ENCODE measurements around the gene SLC6A19. TPM values are rescaled to one million over a fixed set of nuclear protein-coding genes. Genes with fewer than 3 reads are reported as not detected.

SLC6A19 gene
- total and polyA plus RNA-seq, 8 donors: 0.13 to 5.5 (median 0.43) TPM; not detected in 3

DNA sequence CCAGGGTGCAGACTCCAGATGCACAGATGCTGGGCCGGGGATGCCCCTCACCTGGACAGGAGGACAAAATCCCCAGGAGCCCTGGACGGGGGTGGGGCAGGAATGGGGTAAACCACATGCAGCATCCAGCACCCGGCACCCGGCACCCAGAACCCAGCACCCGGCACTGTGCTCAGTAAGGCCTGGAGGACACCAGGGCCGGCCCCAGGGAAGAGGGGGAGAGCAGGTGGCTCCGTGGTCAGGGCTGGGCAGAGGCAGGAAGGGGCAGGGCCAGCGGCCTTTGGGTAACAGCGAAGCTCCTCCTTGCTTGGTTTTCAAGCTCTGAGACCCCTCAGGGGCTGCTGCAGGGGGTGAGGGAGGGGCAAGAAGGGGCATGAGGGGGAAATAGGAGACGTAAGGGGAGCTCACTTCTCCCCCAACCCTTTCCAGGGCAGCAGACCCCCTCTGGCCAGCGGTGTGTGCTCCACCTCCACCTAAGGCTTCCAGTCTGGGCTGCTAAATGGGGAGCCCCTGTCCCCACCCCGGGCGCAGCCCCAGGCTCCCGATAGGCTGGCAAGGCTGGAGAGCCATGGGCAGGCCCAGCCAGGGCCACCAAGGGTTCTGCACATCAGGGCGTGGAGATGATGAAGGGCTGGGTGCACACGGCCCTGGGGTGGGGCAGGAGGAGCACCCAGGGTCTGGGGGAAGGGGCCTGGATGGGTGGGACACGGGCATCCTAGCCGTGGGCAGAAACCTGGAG, 17.8 kb upstream of the SLC6A19 start:
- H3K27ac ChIP-seq: peak overlapping the region in 1 of 5 donors; percentile 18
- peaks cover 11 to 42% (median 35%) of the 10 kb centered on the region in 4 donors for H3K4me1 ChIP-seq
- H3K27me3 ChIP-seq: peaks cover 0 to 59% (median 3%) of the 10 kb centered on the region in 3 donors
- H3K36me3 ChIP-seq: no peaks in the 10 kb centered on the region
- no peak for DNase-seq
- intact Hi-C loops (cut with DNase I; ENCODE audit: low total_unique reads): no loop called here
- no peaks in the 10 kb centered on the region for H3K9me3 ChIP-seq
- WGBS, 5 donors: 60 to 80% (median 65%) methylated on average over 12 to 18 of the region's 18 CpGs
- TF ChIP-seq, protein P1, sequence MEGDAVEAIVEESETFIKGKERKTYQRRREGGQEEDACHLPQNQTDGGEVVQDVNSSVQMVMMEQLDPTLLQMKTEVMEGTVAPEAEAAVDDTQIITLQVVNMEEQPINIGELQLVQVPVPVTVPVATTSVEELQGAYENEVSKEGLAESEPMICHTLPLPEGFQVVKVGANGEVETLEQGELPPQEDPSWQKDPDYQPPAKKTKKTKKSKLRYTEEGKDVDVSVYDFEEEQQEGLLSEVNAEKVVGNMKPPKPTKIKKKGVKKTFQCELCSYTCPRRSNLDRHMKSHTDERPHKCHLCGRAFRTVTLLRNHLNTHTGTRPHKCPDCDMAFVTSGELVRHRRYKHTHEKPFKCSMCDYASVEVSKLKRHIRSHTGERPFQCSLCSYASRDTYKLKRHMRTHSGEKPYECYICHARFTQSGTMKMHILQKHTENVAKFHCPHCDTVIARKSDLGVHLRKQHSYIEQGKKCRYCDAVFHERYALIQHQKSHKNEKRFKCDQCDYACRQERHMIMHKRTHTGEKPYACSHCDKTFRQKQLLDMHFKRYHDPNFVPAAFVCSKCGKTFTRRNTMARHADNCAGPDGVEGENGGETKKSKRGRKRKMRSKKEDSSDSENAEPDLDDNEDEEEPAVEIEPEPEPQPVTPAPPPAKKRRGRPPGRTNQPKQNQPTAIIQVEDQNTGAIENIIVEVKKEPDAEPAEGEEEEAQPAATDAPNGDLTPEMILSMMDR (IDR thresholded peaks at IDR 0.05): no peak
- TF ChIP-seq POLR2AphosphoS5 (IDR thresholded peaks at IDR 0.05) (no peak), POLR2A (IDR thresholded peaks at IDR 0.05) (no peak), EP300 (IDR thresholded peaks at IDR 0.05) (no peak)
- no peak overlapping the region for H3K4me3 ChIP-seq

DNA sequence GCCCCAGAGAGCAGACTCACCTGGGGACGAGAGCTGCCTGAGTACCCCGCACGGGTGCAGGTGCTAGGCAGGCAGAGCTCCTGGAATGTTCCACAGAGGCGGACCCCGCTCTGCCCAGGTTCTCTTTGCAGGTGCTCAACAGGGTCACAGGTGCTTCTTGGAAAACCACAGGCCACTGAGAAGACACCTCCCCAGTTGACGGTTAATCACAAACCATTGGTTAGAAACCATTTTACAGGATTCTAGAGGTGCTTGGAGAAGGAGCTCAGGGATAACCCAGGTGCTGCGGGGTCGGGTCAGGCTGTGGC, 17.3 kb upstream of the SLC6A19 start:
- no peak overlapping the region for H3K4me3 ChIP-seq
- intact Hi-C loops (cut with DNase I; ENCODE audit: low total_unique reads): no loop called here
- peaks cover 0 to 59% (median 3%) of the 10 kb centered on the region in 3 donors for H3K27me3 ChIP-seq
- H3K9me3 ChIP-seq: no peaks in the 10 kb centered on the region
- H3K27ac ChIP-seq: no peak overlapping the region
- WGBS, 5 donors: 76 to 96% (median 94%) methylated on average over 6 to 8 of the region's 8 CpGs
- DNase-seq: no peak
- TF ChIP-seq POLR2AphosphoS5 (IDR thresholded peaks at IDR 0.05): no peak
- no peak for TF ChIP-seq POLR2A (IDR thresholded peaks at IDR 0.05)
- TF ChIP-seq, protein P1 (IDR thresholded peaks at IDR 0.05): no peak
- no peak for TF ChIP-seq EP300 (IDR thresholded peaks at IDR 0.05)
- H3K4me1 ChIP-seq: peaks cover 11 to 42% (median 35%) of the 10 kb centered on the region in 4 donors
- no peaks in the 10 kb centered on the region for H3K36me3 ChIP-seq

DNA sequence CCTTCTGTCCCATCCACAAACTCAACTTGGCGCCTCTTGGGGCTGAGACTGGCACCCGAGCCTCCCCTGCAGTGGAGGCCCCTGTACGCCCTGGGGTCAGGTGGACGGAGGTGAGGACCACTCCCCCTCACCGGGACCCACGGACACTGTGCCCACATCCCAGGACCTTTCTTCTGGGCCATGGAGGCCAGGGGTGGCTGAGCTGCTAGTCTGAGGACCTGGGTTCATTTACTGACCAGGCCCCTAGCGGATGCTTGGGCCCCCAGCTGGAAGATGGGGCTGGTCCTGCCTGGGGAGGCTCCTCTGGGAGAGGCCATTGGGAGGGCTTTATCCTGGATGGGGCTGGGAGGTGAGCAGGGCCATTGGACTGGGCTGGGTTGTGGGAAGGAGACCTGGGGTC, 16.9 kb upstream of the SLC6A19 start:
- Histone ChIP-seq H3K4me1 (peaks cover 11 to 42% (median 35%) of the 10 kb centered on the region in 4 donors), H3K27ac (no peak overlapping the region), H3K4me3 (no peak overlapping the region), H3K9me3 (no peaks in the 10 kb centered on the region), H3K27me3 (peaks cover 0 to 62% (median 3%) of the 10 kb centered on the region in 3 donors), H3K36me3 (no peaks in the 10 kb centered on the region)
- no peak for DNase-seq
- intact Hi-C loops (cut with DNase I; ENCODE audit: low total_unique reads): no loop called here
- no peak for TF ChIP-seq EP300 (IDR thresholded peaks at IDR 0.05)
- TF ChIP-seq POLR2A (IDR thresholded peaks at IDR 0.05): no peak
- TF ChIP-seq, protein P1 (IDR thresholded peaks at IDR 0.05): no peak
- TF ChIP-seq POLR2AphosphoS5 (IDR thresholded peaks at IDR 0.05): no peak
- 87 to 100% (median 91%) methylated on average over 1 to 7 of the region's 7 CpGs for WGBS, 5 donors

DNA sequence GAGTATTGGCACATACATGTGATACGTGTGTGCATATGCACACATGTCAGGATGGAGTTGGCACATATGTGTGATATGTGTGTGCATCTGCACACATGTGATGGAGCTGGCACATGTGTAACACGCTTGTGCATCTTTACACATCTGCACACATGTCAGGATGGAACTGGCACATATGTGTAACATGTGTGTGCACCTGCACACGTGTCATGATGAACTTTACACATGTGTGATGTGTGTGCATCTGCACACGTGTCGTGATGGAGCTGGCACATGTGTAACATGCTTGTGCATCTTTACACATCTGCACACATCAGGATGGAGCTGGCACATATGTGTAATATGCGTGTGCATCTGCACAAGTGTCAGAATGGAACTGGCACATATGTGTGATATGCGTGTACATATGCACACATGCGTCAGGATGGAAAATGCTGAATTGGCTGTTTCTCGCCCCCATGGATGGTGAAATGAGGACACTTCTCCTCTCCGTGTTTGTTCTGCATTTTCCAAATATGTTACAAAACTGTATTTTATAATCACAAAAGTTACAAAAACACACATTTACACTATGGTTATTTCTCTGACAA, 16.3 kb upstream of the SLC6A19 start:
- intact Hi-C loops (cut with DNase I; ENCODE audit: low total_unique reads): no loop called here
- Histone ChIP-seq H3K36me3 (no peaks in the 10 kb centered on the region), H3K9me3 (no peaks in the 10 kb centered on the region), H3K4me1 (peaks cover 11 to 42% (median 35%) of the 10 kb centered on the region in 4 donors), H3K27ac (no peak overlapping the region), H3K4me3 (no peak overlapping the region), H3K27me3 (peaks cover 0 to 69% (median 3%) of the 10 kb centered on the region in 3 donors)
- no peak for DNase-seq
- 81 to 94% (median 85%) methylated on average over 10 of the region's 10 CpGs for WGBS, 5 donors
- TF ChIP-seq POLR2A (IDR thresholded peaks at IDR 0.05): no peak
- no peak for TF ChIP-seq POLR2AphosphoS5 (IDR thresholded peaks at IDR 0.05)
- TF ChIP-seq, protein P1 (IDR thresholded peaks at IDR 0.05): no peak
- TF ChIP-seq EP300 (IDR thresholded peaks at IDR 0.05): no peak

All from stomach (tissue), 9 donors.